ENCODE results near the gene TSEN34. TPM values are rescaled to one million over a fixed set of nuclear protein-coding genes. Genes with fewer than 3 reads are reported as not detected.

The TSEN34 gene
- total and polyA plus RNA-seq, 2 experiments from 2014 or later = 36.6 to 53.4 TPM

DNA sequence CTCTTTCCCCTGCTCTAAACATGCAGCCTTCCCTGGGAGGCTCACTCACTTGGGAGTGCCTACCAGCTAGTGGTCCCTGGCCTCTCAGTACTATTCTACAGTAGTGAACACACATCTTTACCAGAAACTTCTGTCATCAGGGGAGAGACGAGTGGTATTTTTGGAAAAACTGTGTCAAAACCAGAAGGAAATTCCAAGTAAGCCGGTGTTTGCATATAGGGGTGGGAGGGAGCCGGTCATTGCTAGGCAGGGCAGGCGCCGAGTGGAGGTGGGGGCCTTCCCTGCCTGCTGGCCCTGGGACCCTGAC, 16.5 kb downstream of the TSEN34 start (continued):
- TF ChIP-seq ZNF462 (CRISPR knock-in tag; IDR thresholded peaks at IDR 0.05) = no peak
- TF ChIP-seq NANOG (IDR thresholded peaks at IDR 0.05; ENCODE audit: borderline replicate concordance) = no peak
- no peak for TF ChIP-seq ZNF114 (CRISPR knock-in tag; IDR thresholded peaks at IDR 0.05)
- TF ChIP-seq, protein P1, sequence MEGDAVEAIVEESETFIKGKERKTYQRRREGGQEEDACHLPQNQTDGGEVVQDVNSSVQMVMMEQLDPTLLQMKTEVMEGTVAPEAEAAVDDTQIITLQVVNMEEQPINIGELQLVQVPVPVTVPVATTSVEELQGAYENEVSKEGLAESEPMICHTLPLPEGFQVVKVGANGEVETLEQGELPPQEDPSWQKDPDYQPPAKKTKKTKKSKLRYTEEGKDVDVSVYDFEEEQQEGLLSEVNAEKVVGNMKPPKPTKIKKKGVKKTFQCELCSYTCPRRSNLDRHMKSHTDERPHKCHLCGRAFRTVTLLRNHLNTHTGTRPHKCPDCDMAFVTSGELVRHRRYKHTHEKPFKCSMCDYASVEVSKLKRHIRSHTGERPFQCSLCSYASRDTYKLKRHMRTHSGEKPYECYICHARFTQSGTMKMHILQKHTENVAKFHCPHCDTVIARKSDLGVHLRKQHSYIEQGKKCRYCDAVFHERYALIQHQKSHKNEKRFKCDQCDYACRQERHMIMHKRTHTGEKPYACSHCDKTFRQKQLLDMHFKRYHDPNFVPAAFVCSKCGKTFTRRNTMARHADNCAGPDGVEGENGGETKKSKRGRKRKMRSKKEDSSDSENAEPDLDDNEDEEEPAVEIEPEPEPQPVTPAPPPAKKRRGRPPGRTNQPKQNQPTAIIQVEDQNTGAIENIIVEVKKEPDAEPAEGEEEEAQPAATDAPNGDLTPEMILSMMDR (conservative IDR thresholded peaks at IDR 0.05; ENCODE audit: low read depth in 2 of 2) = no peak
- no peak for TF ChIP-seq ETS1 (IDR thresholded peaks at IDR 0.05)
- no peak for TF ChIP-seq EZH2 (IDR thresholded peaks at IDR 0.05; ENCODE audit: low read depth, unreplicated experiment)
- TF ChIP-seq, protein P2, sequence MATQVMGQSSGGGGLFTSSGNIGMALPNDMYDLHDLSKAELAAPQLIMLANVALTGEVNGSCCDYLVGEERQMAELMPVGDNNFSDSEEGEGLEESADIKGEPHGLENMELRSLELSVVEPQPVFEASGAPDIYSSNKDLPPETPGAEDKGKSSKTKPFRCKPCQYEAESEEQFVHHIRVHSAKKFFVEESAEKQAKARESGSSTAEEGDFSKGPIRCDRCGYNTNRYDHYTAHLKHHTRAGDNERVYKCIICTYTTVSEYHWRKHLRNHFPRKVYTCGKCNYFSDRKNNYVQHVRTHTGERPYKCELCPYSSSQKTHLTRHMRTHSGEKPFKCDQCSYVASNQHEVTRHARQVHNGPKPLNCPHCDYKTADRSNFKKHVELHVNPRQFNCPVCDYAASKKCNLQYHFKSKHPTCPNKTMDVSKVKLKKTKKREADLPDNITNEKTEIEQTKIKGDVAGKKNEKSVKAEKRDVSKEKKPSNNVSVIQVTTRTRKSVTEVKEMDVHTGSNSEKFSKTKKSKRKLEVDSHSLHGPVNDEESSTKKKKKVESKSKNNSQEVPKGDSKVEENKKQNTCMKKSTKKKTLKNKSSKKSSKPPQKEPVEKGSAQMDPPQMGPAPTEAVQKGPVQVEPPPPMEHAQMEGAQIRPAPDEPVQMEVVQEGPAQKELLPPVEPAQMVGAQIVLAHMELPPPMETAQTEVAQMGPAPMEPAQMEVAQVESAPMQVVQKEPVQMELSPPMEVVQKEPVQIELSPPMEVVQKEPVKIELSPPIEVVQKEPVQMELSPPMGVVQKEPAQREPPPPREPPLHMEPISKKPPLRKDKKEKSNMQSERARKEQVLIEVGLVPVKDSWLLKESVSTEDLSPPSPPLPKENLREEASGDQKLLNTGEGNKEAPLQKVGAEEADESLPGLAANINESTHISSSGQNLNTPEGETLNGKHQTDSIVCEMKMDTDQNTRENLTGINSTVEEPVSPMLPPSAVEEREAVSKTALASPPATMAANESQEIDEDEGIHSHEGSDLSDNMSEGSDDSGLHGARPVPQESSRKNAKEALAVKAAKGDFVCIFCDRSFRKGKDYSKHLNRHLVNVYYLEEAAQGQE (IDR thresholded peaks at IDR 0.05; ENCODE audit: unreplicated experiment) = no peak
- TF ChIP-seq ZNF331 (CRISPR knock-in tag; IDR thresholded peaks at IDR 0.05; ENCODE audit: low read depth) = no peak
- no peak for TF ChIP-seq JUNB (IDR thresholded peaks at IDR 0.05; ENCODE audit: unreplicated experiment)
- TF ChIP-seq STAT1 (IDR thresholded peaks at IDR 0.05; ENCODE audit: unreplicated experiment) = no peak
- TF ChIP-seq CREB1 (CRISPR knock-in tag; IDR thresholded peaks at IDR 0.05; ENCODE audit: low read depth) = no peak
- no peak for TF ChIP-seq POLR2AphosphoS5 (IDR thresholded peaks at IDR 0.05; ENCODE audit: low read depth)

All from GM23338 (cell line).